ENCODE measurements around the gene DNAI1. TPM values are rescaled to one million over a fixed set of nuclear protein-coding genes. Genes with fewer than 3 reads are reported as not detected.

Gene DNAI1
- total RNA-seq, 2 donors from 2014 or later = not detected

DNA sequence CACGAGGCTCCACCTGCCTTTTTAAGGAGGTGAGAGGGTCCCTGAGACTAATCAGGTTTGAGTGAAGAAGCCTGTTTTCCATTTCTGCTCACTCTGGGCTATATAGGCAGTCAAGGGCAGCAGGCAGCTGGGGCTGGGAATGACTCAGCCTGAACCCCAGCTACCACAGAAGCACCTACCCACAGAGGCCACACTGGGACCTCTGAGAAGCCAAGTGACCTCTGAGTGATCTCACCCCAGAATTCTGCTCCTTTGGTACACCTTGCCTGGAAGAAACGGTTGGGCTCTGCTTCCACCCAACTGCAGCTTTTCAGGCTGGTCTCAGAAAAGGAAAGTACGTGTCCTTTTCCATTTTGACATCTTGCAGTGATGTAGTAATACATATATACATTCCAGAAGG lies 7.1 kb upstream of the DNAI1 start:
- DNase-seq (ENCODE audit: low spot score) = no peak
- Histone ChIP-seq H3K4me1 (ENCODE audit: control insufficient read depth in 1 of 2, low read depth in 2 of 2) (peaks cover 6 to 23% of the 10 kb centered on the region in 2 donors), H3K27ac (no peak overlapping the region), H3K36me3 (no peaks in the 10 kb centered on the region), H3K4me3 (no peak overlapping the region), H3K9me3 (no peaks in the 10 kb centered on the region), H3K27me3 (replicated peaks; ENCODE audit: insufficient read depth) (no peaks in the 10 kb centered on the region)
- ATAC-seq (ENCODE audit: insufficient number of reproducible peaks, low FRiP score, low read depth) = no peak
- TF ChIP-seq, protein P1, sequence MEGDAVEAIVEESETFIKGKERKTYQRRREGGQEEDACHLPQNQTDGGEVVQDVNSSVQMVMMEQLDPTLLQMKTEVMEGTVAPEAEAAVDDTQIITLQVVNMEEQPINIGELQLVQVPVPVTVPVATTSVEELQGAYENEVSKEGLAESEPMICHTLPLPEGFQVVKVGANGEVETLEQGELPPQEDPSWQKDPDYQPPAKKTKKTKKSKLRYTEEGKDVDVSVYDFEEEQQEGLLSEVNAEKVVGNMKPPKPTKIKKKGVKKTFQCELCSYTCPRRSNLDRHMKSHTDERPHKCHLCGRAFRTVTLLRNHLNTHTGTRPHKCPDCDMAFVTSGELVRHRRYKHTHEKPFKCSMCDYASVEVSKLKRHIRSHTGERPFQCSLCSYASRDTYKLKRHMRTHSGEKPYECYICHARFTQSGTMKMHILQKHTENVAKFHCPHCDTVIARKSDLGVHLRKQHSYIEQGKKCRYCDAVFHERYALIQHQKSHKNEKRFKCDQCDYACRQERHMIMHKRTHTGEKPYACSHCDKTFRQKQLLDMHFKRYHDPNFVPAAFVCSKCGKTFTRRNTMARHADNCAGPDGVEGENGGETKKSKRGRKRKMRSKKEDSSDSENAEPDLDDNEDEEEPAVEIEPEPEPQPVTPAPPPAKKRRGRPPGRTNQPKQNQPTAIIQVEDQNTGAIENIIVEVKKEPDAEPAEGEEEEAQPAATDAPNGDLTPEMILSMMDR (IDR thresholded peaks at IDR 0.05) = no peak

DNA sequence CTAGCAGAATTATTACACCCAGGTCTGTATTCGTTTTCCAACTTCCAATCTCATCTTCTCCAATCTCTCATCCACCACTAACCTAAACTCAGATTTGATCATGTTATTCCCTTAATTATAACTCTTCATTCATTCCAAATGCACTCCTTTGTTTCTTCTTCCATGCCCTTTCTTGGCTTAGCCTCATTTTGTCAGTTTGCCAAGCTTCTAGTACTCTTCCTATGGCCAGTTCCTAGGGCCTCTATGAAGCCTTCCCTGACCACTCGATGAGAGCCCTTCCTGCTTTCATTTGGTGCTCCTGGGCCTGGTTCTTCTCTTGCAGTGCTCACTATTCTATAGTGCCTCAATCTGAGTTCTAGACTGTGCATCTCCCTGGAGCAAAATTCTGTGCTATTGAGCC lies 6.0 kb upstream of the DNAI1 start:
- TF ChIP-seq, protein P1 (IDR thresholded peaks at IDR 0.05) = no peak
- Histone ChIP-seq H3K9me3 (no peaks in the 10 kb centered on the region), H3K27me3 (replicated peaks; ENCODE audit: insufficient read depth) (no peaks in the 10 kb centered on the region), H3K4me1 (ENCODE audit: control insufficient read depth in 1 of 2, low read depth in 2 of 2) (peaks cover 10 to 30% of the 10 kb centered on the region in 2 donors), H3K27ac (no peak overlapping the region), H3K36me3 (no peaks in the 10 kb centered on the region), H3K4me3 (no peak overlapping the region)
- ATAC-seq (ENCODE audit: insufficient number of reproducible peaks, low FRiP score, low read depth) = no peak
- no peak for DNase-seq (ENCODE audit: low spot score)

DNA sequence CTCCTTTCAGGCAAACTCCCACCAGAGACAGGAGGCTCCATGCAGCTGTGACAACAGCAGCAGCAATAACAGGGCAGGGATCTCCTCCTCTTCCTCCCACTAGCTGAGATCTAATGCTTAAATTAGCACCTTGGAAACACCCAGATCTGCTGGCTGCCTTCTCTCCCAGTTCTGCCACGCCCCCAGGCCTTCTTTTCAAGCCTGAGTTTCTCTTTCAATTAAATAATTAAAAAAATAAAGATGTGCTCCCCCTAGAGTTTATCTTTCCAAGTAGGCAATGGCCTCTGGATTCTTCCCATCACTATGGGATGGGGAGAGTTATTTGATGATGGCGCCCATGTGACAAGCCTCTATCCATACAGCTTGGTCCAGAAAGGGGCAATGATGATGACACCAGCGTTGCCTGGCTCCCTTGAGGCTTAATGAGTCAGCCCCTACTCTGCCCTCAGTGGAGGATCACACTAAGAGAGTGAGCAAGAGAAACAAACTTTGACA lies 4.0 kb upstream of the DNAI1 start:
- no peak overlapping the region for H3K4me3 ChIP-seq
- no peaks in the 10 kb centered on the region for H3K36me3 ChIP-seq
- H3K27ac ChIP-seq = no peak overlapping the region
- peaks cover 10 to 30% of the 10 kb centered on the region in 2 donors for H3K4me1 ChIP-seq (ENCODE audit: control insufficient read depth in 1 of 2, low read depth in 2 of 2)
- H3K27me3 ChIP-seq (replicated peaks; ENCODE audit: insufficient read depth) = no peaks in the 10 kb centered on the region
- DNase-seq (ENCODE audit: low spot score) = no peak
- ATAC-seq (ENCODE audit: insufficient number of reproducible peaks, low FRiP score, low read depth) = no peak
- H3K9me3 ChIP-seq = no peaks in the 10 kb centered on the region
- TF ChIP-seq, protein P1 (IDR thresholded peaks at IDR 0.05) = no peak

DNA sequence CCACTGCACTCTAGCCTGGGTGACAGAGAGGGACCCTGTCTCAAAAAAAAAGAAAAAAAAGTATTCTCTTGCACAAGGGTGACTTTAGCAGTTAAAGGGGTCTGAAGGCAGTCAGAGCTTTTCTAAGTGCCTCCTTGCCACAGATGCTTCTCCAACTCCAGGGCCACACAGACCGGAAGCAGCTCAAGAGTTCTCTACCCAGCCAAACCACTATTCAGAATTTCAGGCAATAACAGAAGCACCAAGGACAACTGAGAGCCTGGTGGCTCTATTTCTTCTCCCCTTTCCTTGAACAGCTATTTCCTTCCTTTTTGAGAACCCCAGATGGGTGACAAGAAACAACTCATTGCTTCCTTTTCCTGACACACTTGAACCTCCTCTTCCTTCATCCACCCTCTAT lies 2.5 kb upstream of the DNAI1 start:
- H3K36me3 ChIP-seq = no peaks in the 10 kb centered on the region
- no peaks in the 10 kb centered on the region for H3K9me3 ChIP-seq
- H3K4me1 ChIP-seq (ENCODE audit: control insufficient read depth in 1 of 2, low read depth in 2 of 2) = peaks cover 10 to 27% of the 10 kb centered on the region in 2 donors
- no peaks in the 10 kb centered on the region for H3K27me3 ChIP-seq (replicated peaks; ENCODE audit: insufficient read depth)
- H3K4me3 ChIP-seq = no peak overlapping the region
- DNase-seq (ENCODE audit: low spot score) (no peak), ATAC-seq (ENCODE audit: insufficient number of reproducible peaks, low FRiP score, low read depth) (no peak)
- H3K27ac ChIP-seq = peak overlapping the region in 1 of 2 donors; percentile 30
- TF ChIP-seq, protein P1 (IDR thresholded peaks at IDR 0.05) = no peak

DNA sequence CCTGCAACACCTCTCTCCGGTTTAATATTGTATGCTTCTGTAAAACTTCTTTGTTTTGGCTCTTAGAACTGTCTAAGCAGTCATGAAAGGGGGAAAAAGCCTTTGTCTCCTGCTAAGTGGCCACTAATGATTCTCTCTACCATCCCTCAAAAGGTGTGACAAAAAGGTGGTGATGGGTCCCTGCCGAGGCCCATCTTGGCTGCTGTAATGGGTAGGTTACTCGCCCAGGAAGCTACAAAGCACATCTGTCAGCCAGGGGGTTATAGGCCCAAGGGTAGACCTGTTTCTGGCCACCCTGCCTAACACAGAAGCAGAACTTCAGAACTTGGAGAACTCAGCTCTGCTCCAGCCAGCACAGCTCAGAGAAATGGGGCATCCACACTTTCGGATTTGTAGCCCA lies 1.9 kb upstream of the DNAI1 start:
- DNase-seq (ENCODE audit: low spot score) (no peak), ATAC-seq (ENCODE audit: insufficient number of reproducible peaks, low FRiP score, low read depth) (no peak)
- Histone ChIP-seq H3K36me3 (no peaks in the 10 kb centered on the region), H3K4me3 (peak overlapping the region; percentile 81), H3K27ac (peak overlapping the region; percentile 30 to 60), H3K27me3 (replicated peaks; ENCODE audit: insufficient read depth) (no peaks in the 10 kb centered on the region), H3K4me1 (ENCODE audit: control insufficient read depth in 1 of 2, low read depth in 2 of 2) (peaks cover 10 to 22% of the 10 kb centered on the region in 2 donors), H3K9me3 (no peaks in the 10 kb centered on the region)
- TF ChIP-seq, protein P1 (IDR thresholded peaks at IDR 0.05) = no peak
